HUES64 (cell line): ENCODE results near the gene ABCA4.

Source experiments
- H3K27ac ChIP-seq: 2 replicates; pipeline ENCODE4 v1.7.0; 2013; ENCODE audit warnings: low read depth, low read length, inconsistent platforms
- H3K27me3 ChIP-seq: 2 replicates; pipeline ENCODE4 v1.6.1; 2013; ENCODE audit warnings: mild to moderate bottlenecking, low read length; ENCODE audit not compliant: insufficient read depth
- H3K36me3 ChIP-seq: 2 replicates; pipeline ENCODE4 v1.6.1; 2013; ENCODE audit warnings: mild to moderate bottlenecking, low read length; ENCODE audit not compliant: insufficient read depth
- H3K4me1 ChIP-seq: 2 replicates; pipeline ENCODE4 v1.6.1; 2013; ENCODE audit warnings: mild to moderate bottlenecking, low read length, moderate library complexity; ENCODE audit not compliant: insufficient read depth
- H3K4me3 ChIP-seq: 2 replicates; pipeline ENCODE4 v1.5.1; 2013; ENCODE audit warnings: mild to moderate bottlenecking, low read length, moderate library complexity
- H3K9ac ChIP-seq: 2 replicates; pipeline ENCODE4 v1.6.1; 2013; ENCODE audit warnings: mild to moderate bottlenecking, low read depth, low read length
- H3K9me3 ChIP-seq: 2 replicates; pipeline ENCODE4 v1.6.1; 2013; ENCODE audit warnings: low read depth, low read length; ENCODE audit not compliant: insufficient read depth
- WGBS: fragments of 150-250, 120-280 bp; methylation state at CpG from one replicate; pipeline ENCODE4 v1.1.7; 2013; ENCODE audit warnings: missing lambda C conversion rate; 5-methylcytosine and 5-hydroxymethylcytosine counted together

ABCA4 gene

GRCh38 chr1:93969371-93969770 lies 151.6 kb downstream of the ABCA4 start:
- no peak overlapping the region for H3K9ac ChIP-seq
- no peaks in the 10 kb centered on the region for H3K9me3 ChIP-seq
- 100% methylated on average over 2 of the region's 2 CpGs for WGBS
- no peak overlapping the region for H3K4me3 ChIP-seq
- no peaks in the 10 kb centered on the region for H3K27me3 ChIP-seq
- no peaks in the 10 kb centered on the region for H3K4me1 ChIP-seq
- H3K36me3 ChIP-seq = no peaks in the 10 kb centered on the region
- H3K27ac ChIP-seq = no peak overlapping the region

DNA sequence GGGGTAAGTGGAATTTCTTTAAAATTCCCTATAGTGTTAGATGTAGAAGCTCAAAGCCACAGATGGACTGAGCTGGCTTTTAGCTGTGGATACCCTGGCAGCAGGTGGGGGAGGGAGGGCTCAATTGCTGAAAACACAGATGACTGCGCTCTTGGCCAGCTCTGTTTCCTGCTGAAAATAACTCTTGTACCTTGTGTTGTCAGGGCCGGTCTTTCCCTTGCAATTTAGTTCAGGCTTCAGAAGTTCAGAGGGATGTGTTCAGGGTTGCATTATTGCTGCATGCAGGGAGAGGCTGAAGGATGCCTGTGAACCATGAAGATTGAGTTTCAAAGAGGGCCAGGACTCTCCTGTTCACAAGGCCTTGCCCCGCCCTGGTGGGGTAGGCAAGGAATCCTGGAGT lies 153.6 kb downstream of the ABCA4 start:
- Histone ChIP-seq H3K4me3 (no peak overlapping the region), H3K9me3 (no peaks in the 10 kb centered on the region), H3K36me3 (no peaks in the 10 kb centered on the region), H3K4me1 (no peaks in the 10 kb centered on the region), H3K27me3 (no peaks in the 10 kb centered on the region), H3K9ac (no peak overlapping the region), H3K27ac (no peak overlapping the region)
- 96% methylated on average over 3 of the region's 3 CpGs for WGBS

- H3K27me3 ChIP-seq = no peaks in the 10 kb centered on the region
- 94% methylated on average over 2 of the region's 2 CpGs for WGBS
- no peaks in the 10 kb centered on the region for H3K36me3 ChIP-seq
- H3K4me1 ChIP-seq = no peaks in the 10 kb centered on the region
- H3K9ac ChIP-seq = no peak overlapping the region
- H3K4me3 ChIP-seq = no peak overlapping the region
- no peak overlapping the region for H3K27ac ChIP-seq
- no peaks in the 10 kb centered on the region for H3K9me3 ChIP-seq
Observed at GRCh38 chr1:93965888-93966287, 155.1 kb downstream of the ABCA4 start.

DNA sequence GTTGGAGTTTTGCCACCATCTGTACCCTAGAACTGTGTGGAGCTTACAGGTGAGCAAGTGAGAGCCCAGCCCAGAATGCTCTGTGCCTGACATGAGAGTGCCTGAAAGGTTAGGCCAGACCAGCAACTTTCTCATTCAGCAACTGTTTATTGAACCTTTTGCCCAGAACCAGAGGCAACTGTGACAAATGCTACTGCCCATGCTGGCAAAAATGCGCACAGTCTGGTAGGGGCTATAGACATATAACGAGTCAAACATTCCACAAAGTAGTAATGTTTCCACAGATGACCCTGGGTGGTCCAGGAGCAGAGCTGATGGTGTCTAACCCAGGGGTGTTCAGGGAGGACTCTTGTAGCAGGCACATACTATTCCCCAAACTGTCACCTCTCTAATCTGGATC lies 155.7 kb downstream of the ABCA4 start:
- Histone ChIP-seq H3K4me3 (no peak overlapping the region), H3K4me1 (no peaks in the 10 kb centered on the region), H3K9me3 (no peaks in the 10 kb centered on the region), H3K9ac (no peak overlapping the region), H3K36me3 (no peaks in the 10 kb centered on the region), H3K27me3 (no peaks in the 10 kb centered on the region), H3K27ac (no peak overlapping the region)
- WGBS = 100% methylated on average over 2 of the region's 2 CpGs

DNA sequence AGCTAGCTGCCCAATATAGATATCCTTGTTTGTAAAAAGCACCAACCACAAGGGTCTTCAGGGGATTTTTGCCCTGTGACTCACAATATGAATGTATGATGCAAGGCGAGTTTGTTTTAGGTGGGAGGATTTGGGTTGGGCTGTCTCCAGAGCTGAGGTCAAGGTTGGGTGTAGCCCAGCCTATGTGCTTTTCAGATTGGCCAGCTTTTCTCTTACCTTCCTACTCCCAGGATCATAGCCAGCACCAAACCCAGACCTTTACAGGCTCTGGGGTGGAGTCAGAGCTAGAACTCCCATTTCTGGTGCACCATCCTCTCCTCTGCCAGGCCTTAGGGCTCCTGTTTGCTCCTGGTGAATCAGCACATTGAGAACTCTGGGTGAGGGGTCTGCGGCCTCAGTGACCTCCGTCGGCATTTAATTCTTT lies 156.2 kb downstream of the ABCA4 start:
- Histone ChIP-seq H3K9ac (no peak overlapping the region), H3K27ac (no peak overlapping the region), H3K27me3 (no peaks in the 10 kb centered on the region), H3K4me3 (no peak overlapping the region), H3K4me1 (no peaks in the 10 kb centered on the region), H3K9me3 (no peaks in the 10 kb centered on the region), H3K36me3 (no peaks in the 10 kb centered on the region)
- WGBS = 88% methylated on average over 4 of the region's 4 CpGs

DNA sequence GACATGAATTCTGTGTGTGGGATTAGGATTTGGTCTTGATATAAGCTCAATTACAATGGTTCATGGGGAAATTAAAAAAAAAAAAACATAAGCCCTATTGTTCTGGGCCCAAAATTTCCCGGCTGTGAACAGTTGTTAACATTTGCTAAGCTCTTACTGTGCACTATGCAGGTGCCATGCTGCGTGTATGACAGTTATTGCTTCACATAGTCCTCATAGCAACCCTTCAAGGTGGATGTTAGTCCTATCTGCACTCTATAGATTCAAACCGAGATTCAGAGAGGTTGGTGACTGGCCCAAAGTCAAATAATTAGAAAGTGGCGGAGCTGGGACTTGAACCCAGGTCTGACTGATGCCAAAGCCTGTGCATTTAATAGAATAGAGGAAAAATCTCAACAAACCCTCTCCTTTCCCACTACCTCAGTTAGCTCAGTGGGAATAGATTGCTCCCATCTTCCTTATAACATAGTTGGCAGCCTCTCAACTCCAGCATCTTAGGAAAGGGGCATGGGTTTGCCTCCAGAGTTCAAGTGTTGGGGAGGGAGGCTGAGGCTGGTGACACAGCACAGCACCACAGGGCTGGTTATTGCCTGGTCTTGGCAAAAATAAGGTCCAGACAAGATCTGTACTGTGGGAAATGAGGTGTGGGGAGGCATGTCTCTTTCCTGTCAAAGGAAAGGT lies 156.7 kb downstream of the ABCA4 start:
- Histone ChIP-seq H3K4me3 (no peak overlapping the region), H3K36me3 (no peaks in the 10 kb centered on the region), H3K9me3 (no peaks in the 10 kb centered on the region), H3K27ac (no peak overlapping the region), H3K27me3 (no peaks in the 10 kb centered on the region), H3K4me1 (no peaks in the 10 kb centered on the region), H3K9ac (no peak overlapping the region)
- WGBS = 94% methylated on average over 4 of the region's 4 CpGs

- no peak overlapping the region for H3K27ac ChIP-seq
- no peak overlapping the region for H3K9ac ChIP-seq
- WGBS = 92% methylated on average over 9 of the region's 9 CpGs
- no peaks in the 10 kb centered on the region for H3K36me3 ChIP-seq
- no peaks in the 10 kb centered on the region for H3K4me1 ChIP-seq
- H3K4me3 ChIP-seq = no peak overlapping the region
- H3K27me3 ChIP-seq = no peaks in the 10 kb centered on the region
- H3K9me3 ChIP-seq = no peaks in the 10 kb centered on the region
Observed at GRCh38 chr1:93963585-93963984, 157.4 kb downstream of the ABCA4 start.

DNA sequence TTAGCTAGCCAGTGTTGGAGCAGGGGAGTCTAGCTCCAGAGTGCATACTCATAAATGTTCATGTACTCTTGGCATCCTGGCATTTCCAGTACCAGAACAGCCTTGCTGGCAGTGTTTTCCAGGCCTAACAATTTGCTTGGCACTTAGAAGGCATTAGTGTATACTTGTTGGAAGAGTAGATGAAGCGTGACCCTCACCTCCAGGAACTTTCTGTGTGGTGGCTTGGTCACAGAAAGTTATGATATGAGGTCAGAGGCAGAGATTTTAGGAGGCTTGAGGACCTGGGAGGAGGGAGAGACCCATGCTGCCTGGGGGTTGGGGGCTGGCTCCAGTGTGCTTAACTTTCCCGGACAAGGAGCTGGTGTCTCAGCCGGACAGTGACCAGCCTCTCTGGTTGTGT lies 159.0 kb downstream of the ABCA4 start:
- H3K36me3 ChIP-seq = no peaks in the 10 kb centered on the region
- no peaks in the 10 kb centered on the region for H3K4me1 ChIP-seq
- no peak overlapping the region for H3K27ac ChIP-seq
- H3K9ac ChIP-seq = no peak overlapping the region
- H3K27me3 ChIP-seq = no peaks in the 10 kb centered on the region
- H3K4me3 ChIP-seq = no peak overlapping the region
- H3K9me3 ChIP-seq = no peaks in the 10 kb centered on the region
- WGBS = 85% methylated on average over 3 of the region's 3 CpGs

- H3K27me3 ChIP-seq = no peaks in the 10 kb centered on the region
- H3K36me3 ChIP-seq = no peaks in the 10 kb centered on the region
- 93% methylated on average over 2 of the region's 2 CpGs for WGBS
- no peaks in the 10 kb centered on the region for H3K4me1 ChIP-seq
- no peak overlapping the region for H3K27ac ChIP-seq
- no peak overlapping the region for H3K4me3 ChIP-seq
- no peaks in the 10 kb centered on the region for H3K9me3 ChIP-seq
- no peak overlapping the region for H3K9ac ChIP-seq
Observed at GRCh38 chr1:93961443-93961842, 159.5 kb downstream of the ABCA4 start.

DNA sequence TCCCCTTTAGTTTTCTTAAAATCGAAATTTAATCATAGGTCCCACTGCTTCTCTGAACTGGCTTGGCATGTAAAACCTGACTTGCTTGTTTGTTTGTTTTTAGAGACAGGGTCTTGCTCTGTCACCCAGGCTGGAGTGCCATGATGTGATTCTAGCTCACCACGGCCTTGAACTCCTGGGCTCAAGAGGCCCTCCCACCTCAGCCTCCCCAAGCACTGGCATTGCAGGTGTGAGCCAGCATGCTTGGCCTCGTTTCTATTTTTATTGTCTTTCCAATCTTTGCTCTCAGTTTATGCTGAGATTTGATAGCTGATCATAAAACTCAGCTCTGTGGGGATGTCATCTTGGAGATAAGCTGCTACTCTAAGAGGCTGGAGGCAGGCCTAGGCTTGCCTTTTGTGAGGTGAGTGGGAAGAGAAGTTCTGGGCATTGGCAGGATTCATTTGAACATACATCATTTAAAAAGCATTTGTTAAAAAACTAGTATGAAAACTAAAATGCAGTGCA lies 160.3 kb downstream of the ABCA4 start:
- Histone ChIP-seq H3K9me3 (no peaks in the 10 kb centered on the region; the same call in 1 of the 2 replicates), H3K9ac (no peak overlapping the region), H3K27me3 (no peaks in the 10 kb centered on the region), H3K36me3 (no peaks in the 10 kb centered on the region), H3K4me3 (no peak overlapping the region), H3K4me1 (no peaks in the 10 kb centered on the region), H3K27ac (no peak overlapping the region)
- WGBS = 83% methylated on average over 3 of the region's 3 CpGs

DNA sequence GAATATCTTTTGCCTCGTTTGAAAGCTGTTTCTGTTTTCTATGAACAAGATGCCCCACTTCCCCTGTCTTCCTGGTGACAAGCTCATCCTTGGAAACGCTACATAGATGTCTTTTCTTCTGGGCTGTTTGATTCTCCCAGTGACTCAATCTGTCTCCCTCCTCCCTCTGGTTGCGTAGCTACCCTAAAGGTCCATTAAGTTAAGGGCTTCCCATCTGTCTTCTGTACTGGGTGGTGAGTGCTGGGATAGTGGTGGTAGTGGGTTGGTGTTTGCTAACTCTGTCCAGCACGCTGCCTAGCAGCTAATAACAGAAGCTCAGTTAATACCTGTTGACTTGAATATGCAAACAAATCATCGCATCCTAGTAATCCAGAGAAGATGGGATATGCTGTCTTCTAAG lies 161.5 kb downstream of the ABCA4 start:
- Histone ChIP-seq H3K9ac (no peak overlapping the region), H3K36me3 (no peaks in the 10 kb centered on the region), H3K4me1 (no peaks in the 10 kb centered on the region), H3K4me3 (no peak overlapping the region), H3K27ac (no peak overlapping the region), H3K9me3 (peaks cover 3% of the 10 kb centered on the region; the same call in 1 of the 2 replicates), H3K27me3 (no peaks in the 10 kb centered on the region)
- WGBS = 93% methylated on average over 5 of the region's 5 CpGs

DNA sequence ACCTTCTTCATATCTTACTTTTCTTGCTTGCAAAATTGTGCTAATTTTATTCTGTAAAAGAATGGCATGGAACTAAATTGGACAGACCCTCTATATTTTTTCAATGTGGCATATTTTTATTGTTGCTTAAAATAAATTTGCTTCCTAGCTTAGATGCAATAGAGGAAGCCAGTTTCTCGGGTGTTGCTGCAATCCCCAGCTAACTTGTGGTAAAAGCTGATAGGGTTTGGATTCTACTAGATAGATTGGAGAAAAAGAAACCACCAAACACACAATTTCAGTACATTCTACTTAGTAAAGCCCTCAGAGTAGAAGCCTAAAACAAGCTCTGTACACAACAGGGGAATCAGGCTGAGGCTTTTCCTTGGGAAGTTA lies 162.2 kb downstream of the ABCA4 start:
- WGBS = 83% methylated on average over 1 of the region's 1 CpG
- H3K9me3 ChIP-seq = peaks cover 3% of the 10 kb centered on the region; the same call in 1 of the 2 replicates
- no peaks in the 10 kb centered on the region for H3K36me3 ChIP-seq
- no peak overlapping the region for H3K9ac ChIP-seq
- H3K4me3 ChIP-seq = no peak overlapping the region
- H3K4me1 ChIP-seq = no peaks in the 10 kb centered on the region
- no peak overlapping the region for H3K27ac ChIP-seq
- no peaks in the 10 kb centered on the region for H3K27me3 ChIP-seq
